Activated T-helper 17 cell treated with anti-CD3 and anti-CD28 coated beads, Interleukin-2, amount 50 U/mL, for 72 hours (primary cell): ENCODE data around the gene SHISAL2A. TPM values are rescaled to one million over a fixed set of nuclear protein-coding genes. Genes with fewer than 3 reads are reported as not detected.

ENCODE experiments used
- ATAC-seq: fragments of 150-1000 bp; cut with Tn5 transposase; replicated peaks from 2 replicates; pipeline ENCODE4 v1.10.0; 2021; ENCODE audit warnings: mild to moderate bottlenecking, moderate library complexity
- H3K27ac Mint-ChIP-seq: one replicate; pipeline ENCODE4 v1.8.0; 2022; ENCODE audit warnings: mixed read lengths
- H3K27me3 Mint-ChIP-seq: one replicate; pipeline ENCODE4 v1.8.0; 2022; ENCODE audit warnings: mixed read lengths
- H3K36me3 Mint-ChIP-seq: one replicate; pipeline ENCODE4 v1.8.0; 2022; ENCODE audit warnings: low read depth, mild to moderate bottlenecking, mixed read lengths
- H3K4me1 Mint-ChIP-seq: one replicate; pipeline ENCODE4 v1.8.0; 2022; ENCODE audit warnings: mixed read lengths
- H3K4me3 Mint-ChIP-seq: one replicate; pipeline ENCODE4 v1.8.0; 2022; ENCODE audit warnings: mild to moderate bottlenecking, mixed read lengths
- H3K9me3 Mint-ChIP-seq: one replicate; pipeline ENCODE4 v1.8.0; 2022; ENCODE audit warnings: mixed read lengths
- total RNA-seq, 2 donors: library from RNA; stranded (reverse); gene quantifications; one replicate each; pipeline ENCODE4 v1.2.3, GENCODE V29; 2022

The SHISAL2A gene
- total RNA-seq, 2 donors from 2014 or later = 7.1 to 8.9 TPM

DNA sequence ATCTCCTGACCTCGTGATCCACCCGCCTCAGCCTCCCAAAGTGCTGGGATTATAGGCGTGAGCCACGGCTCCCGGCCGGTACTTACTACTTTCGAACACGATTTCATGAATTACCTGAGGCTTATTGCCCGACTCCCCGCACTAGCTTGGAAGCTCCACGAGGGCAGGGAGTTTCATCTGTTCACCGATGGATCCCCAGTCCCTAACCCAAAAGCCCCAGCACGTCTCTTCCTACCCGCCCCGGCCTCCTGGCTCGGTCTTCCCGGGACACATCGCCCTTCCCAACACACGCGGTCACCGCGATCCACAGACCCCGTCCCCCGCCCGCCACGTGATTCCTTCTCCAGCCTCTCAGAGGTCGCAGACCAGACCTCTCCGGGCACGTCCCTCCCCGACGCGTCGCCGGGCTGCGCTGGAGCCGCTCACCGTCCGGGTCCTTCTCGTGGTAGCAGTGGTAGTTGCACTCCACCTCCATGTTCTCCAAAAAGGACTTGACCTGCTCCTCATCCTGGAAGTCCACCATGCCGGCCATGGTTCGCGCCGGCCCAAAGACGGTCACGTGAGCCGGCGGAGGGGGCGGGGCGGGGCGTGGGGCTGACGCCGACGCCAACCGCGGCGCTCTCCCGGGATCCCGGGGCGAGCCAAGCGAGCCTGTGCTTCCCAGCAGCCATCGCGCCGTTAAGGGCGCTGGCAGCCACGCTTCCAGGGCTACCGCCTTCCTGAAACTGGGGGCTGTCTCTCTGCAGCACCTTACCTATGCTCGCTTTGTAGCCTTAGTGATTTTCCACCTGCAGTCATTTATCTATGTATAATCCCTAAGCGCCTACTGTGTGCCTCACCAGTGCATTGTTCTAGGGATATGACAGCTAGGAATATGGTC is 65.1 kb downstream of the SHISAL2A start, which contains the start of gene COA7:
Gene COA7 (minus strand): TSS at position 553 of the 880 bp plus-strand sequence. CDS start 21 bp downstream, at position 532.
- peaks cover 20% of the 10 kb centered on the region for H3K4me1 Mint-ChIP-seq

DNA sequence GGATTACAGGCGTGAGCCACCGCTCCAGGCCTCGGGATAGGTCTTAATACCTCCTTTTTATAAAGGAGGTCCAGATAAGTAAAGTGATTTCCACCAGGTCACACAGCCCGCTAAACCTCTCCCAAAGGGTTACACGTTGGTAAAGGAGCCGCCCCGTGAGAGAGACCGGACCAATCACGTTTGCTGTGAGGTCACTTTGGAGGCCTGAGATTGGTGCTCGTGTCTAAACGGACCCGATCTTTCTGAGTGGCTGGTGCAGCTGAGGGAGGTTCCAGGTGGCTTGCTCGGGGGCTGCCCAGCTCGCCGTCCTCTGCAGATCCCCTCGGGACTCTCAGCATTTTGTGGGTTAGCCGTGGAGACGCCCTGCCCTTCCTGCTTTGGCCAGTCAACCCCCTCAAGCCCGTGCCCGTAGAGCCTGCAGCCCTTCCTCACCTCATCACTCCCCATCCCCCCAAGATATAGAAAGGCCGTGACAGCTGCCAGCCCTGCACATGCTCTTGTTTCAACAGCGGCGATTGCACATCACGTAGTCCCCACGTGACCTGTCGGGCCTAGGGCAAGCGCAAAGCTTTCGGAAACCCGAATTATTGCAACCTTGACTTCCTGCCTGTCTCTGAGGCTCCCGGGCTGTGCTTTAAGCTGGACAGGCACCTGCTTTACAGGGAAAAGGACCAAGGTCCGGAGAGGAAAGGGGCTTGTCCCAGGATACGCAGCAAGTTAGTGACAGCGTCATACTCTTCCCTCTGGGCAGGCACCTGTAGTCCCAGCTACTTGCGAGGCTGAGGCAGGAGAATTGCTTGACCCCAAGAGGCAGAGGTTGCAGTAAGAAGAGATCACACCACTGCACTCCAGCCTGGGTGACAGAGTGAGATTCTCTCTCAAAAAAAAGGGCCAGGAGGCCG is 70.2 kb downstream of the SHISAL2A start:
- peaks cover 16% of the 10 kb centered on the region for H3K4me1 Mint-ChIP-seq
- no peaks in the 10 kb centered on the region for H3K36me3 Mint-ChIP-seq
- H3K27ac Mint-ChIP-seq = peak overlapping the region; percentile 95
- no peaks in the 10 kb centered on the region for H3K27me3 Mint-ChIP-seq
- peak overlapping the region; percentile 90 for H3K4me3 Mint-ChIP-seq
- no peaks in the 10 kb centered on the region for H3K9me3 Mint-ChIP-seq
- ATAC-seq = peak; percentile 95

More for the DNA sequence above, 65.1 kb downstream of the SHISAL2A start, which contains the start of gene COA7:
- Mint-ChIP-seq H3K27me3 (no peaks in the 10 kb centered on the region), H3K4me3 (peak within 1 kb of the TSS; percentile 89), H3K9me3 (no peaks in the 10 kb centered on the region), H3K36me3 (peaks cover 2% of the 10 kb centered on the region), H3K27ac (peak within 1 kb of the TSS; percentile 84)
- ATAC-seq = peak; percentile 54

DNA sequence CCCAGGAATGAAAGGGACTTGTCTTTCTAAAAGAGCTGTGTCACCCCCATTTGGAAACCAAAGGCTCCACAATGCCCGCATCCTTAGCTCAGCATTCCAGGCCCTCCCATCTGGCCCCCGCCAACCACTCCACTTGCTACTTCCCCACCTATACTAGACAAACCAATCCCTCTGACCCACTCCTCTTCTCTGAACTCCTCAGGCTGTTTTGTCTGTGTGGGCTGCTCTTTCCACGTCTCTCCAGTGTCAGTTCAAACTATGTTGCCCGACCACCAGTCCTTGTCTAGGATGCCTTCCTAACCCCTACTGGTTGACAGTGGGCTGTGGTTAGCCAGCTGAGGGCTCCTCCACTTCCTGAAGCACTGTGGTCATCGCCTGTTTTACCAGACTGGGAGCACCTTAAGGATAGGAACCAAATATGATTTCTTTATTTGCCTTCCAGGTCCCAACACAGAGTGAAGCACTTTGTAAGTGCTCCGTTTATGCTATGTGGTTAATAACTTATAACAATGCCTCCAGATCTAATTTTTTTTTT is 73.2 kb downstream of the SHISAL2A start:
- no peak overlapping the region for H3K4me3 Mint-ChIP-seq
- no peaks in the 10 kb centered on the region for H3K36me3 Mint-ChIP-seq
- peaks cover 10% of the 10 kb centered on the region for H3K4me1 Mint-ChIP-seq
- H3K27me3 Mint-ChIP-seq = peaks cover 3% of the 10 kb centered on the region
- no peaks in the 10 kb centered on the region for H3K9me3 Mint-ChIP-seq
- peak overlapping the region; percentile 42 for H3K27ac Mint-ChIP-seq
- no peak for ATAC-seq

Other genes starting within 250 kb of the SHISAL2A start
- gene ORC1, start 228.7 kb upstream of the SHISAL2A start, total RNA-seq = 10 to 100 TPM; 38.6 to 45.3 TPM
- gene PRPF38A, start 228.6 kb upstream of the SHISAL2A start, total RNA-seq = 10 to 100 TPM; 63.1 to 82.5 TPM
- gene TUT4, start 80.1 kb upstream of the SHISAL2A start, total RNA-seq = 100 to 1,000 TPM in 1 of 2 donors, 10 to 100 TPM in 1; 66.6 to 111 TPM
- gene GPX7, start 30.8 kb upstream of the SHISAL2A start, total RNA-seq = 10 to 100 TPM; 14.0 to 20.5 TPM
- gene COA7, start 65.2 kb downstream of the SHISAL2A start, total RNA-seq = 10 to 100 TPM; 13.7 to 32.8 TPM
- gene ZYG11B, start 93.3 kb downstream of the SHISAL2A start, total RNA-seq = 10 to 100 TPM; 10.0 to 12.7 TPM
- under 1 TPM; 0.13 to 0.26 TPM for gene ZYG11A, start 209.6 kb downstream of the SHISAL2A start, total RNA-seq